Cardiac muscle cell (in vitro differentiated cells and primary cell): ENCODE data around the gene ORAI3. TPM values are rescaled to one million over a fixed set of nuclear protein-coding genes. Genes with fewer than 3 reads are reported as not detected.
"Not testable (repeated sequence)": the region's sequence is repeated elsewhere in the genome, so short reads cannot be mapped to it uniquely, and the experiment has no call there.

Source experiments
- DNase-seq, 2 donors: peaks; one replicate each; pipeline versions ENCODE4 v3.0.0 to v3.0.0-alpha.2; 2010 to 2017; ENCODE audit warnings: low read depth in 1 of 2, low spot score in 1 of 2
- H3K27ac ChIP-seq: fragments of 200-600 bp; sonication (generic); 2 replicates; pipeline ENCODE4 v1.5.1; 2016
- H3K27me3 ChIP-seq: fragments of 200-600 bp; sonication (generic); 2 replicates; pipeline ENCODE4 v1.6.0; 2016; ENCODE audit warnings: control low read depth
- H3K36me3 ChIP-seq: fragments of 200-600 bp; sonication (generic); 2 replicates; pipeline ENCODE4 v1.5.1; 2016; ENCODE audit warnings: control low read depth
- H3K4me1 ChIP-seq: fragments of 200-600 bp; sonication (generic); 2 replicates; pipeline ENCODE4 v1.8.1; 2017; ENCODE audit warnings: low read depth, mild to moderate bottlenecking, mixed run types
- H3K4me3 ChIP-seq: fragments of 200-600 bp; sonication (generic); 2 replicates; pipeline ENCODE4 v1.5.1; 2016; ENCODE audit warnings: mild to moderate bottlenecking
- H3K9me3 ChIP-seq: fragments of 200-600 bp; sonication (generic); 2 replicates; pipeline ENCODE4 v1.5.1; 2017; ENCODE audit warnings: low read depth, mild to moderate bottlenecking, control low read depth
- CTCF ChIP-seq: IDR thresholded peaks from 2 replicates; pipeline ENCODE4 v1.5.1; 2012; ENCODE audit warnings: low read depth, mild to moderate bottlenecking, low read length
- polyA plus RNA-seq: library from polyadenylated mRNA; unstranded; fragments of >200 nt; fragmentation: Nextera tagmentation; extraction: Ambion mirVana; gene quantifications from 2 replicates; pipeline ENCODE4 v1.2.1, GENCODE V29; 2016
- total RNA-seq: library from RNA; depleted of rRNA; stranded (reverse); fragments of >200 nt; gene quantifications from 2 replicates; pipeline ENCODE4 v1.2.3, GENCODE V29; 2016

Gene ORAI3
- total and polyA plus RNA-seq, 2 experiments from 2014 or later, result 88.5 to 101 TPM

DNA sequence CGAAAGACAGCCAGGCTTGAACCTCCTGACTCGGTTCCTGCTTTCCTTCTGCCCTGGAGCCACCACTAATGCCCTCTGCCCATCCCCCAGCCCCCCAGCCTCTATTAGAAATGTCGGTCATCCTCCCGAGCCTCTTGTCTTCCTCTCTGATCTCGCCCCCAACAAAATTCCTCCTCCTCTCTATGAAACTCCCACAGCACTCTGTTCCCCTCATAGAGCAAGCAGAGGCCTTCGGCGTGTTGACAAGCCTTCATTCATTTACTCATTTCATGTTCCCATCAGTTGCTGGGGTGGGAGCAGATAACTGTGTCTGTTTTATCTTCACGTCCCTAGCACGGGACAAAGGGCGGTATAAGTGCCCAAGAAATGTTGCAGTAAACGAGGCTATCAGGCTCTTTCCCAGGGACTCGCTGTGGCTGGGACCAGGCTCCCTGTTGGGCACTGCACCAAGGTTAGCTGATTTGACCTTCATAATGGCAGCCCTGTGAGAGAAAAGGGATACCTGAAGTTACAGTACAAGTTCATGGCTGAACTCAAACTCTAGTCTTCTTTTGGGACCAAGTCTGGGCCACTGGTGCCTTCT lies 17.7 kb upstream of the ORAI3 start:
- DNase-seq, result peak in 1 of 2 donors; percentile 37
- Histone ChIP-seq H3K4me3 (no peak overlapping the region), H3K4me1 (peaks cover 18% of the 10 kb centered on the region), H3K9me3 (no peaks in the 10 kb centered on the region), H3K36me3 (peaks cover 15% of the 10 kb centered on the region), H3K27me3 (no peaks in the 10 kb centered on the region), H3K27ac (peak overlapping the region; percentile 88)
- no peak for TF ChIP-seq CTCF

GRCh38 chr16:30934827-30935557 lies 13.9 kb upstream of the ORAI3 start:
- Histone ChIP-seq H3K36me3 (peaks cover 14% of the 10 kb centered on the region), H3K27me3 (no peaks in the 10 kb centered on the region), H3K27ac (peak overlapping the region; percentile 43), H3K4me3 (no peak overlapping the region), H3K4me1 (peaks cover 14% of the 10 kb centered on the region), H3K9me3 (no peaks in the 10 kb centered on the region)
- TF ChIP-seq CTCF, result peak; percentile 66
- peak; percentile 53 to 58 for DNase-seq

GRCh38 chr16:30937692-30938091 lies 11.2 kb upstream of the ORAI3 start:
- Histone ChIP-seq H3K4me3 (no peak overlapping the region), H3K9me3 (no peaks in the 10 kb centered on the region), H3K27ac (no peak overlapping the region), H3K36me3 (peaks cover 7% of the 10 kb centered on the region), H3K4me1 (no peaks in the 10 kb centered on the region), H3K27me3 (no peaks in the 10 kb centered on the region)
- no peak for DNase-seq
- no peak for TF ChIP-seq CTCF

- not testable (repeated sequence) for H3K4me3 ChIP-seq, H3K27me3 ChIP-seq, H3K27ac ChIP-seq, H3K9me3 ChIP-seq, DNase-seq, H3K4me1 ChIP-seq
- peaks cover 15% of the 10 kb centered on the region for H3K36me3 ChIP-seq
Measured at GRCh38 chr16:30939571-30939970, 9.3 kb upstream of the ORAI3 start.

DNA sequence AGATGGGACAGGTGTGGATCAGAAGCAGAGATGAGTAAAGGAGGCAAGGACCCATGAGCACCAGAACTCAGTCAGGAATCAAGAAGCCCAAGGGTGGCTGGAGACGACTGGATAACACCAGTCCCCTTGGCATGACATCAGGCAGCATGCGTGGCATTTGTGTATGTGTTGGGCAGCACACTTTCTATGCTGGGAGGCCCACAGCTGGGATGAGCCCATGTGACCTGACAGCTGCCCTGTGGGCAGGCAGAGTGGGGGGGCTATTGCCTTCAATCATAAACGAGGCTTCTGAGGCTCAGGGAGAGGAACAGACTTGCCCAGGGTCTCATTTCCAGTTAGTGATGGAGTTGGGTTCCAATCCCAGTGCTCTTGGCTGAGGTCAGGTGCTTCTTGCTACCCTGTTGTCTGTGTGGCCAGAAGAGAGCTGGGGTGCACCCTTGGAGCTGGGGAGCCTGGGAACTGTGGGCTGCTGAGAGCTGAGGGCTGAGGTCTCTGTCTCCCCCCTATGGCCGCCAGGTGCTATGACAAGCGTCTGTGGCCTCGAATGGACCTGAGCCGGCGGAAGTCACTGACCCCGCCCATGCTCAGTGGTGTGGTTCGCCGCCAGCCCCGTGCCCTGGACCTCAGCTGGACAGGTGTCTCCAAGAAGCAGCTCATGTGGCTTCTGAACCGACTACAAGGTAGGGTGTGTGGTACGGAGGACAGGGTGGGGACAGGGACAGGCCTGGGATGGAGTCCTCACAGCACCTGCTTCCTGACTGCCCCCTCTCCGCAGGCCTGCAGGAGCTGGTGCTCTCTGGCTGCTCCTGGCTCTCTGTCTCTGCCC lies 7.1 kb upstream of the ORAI3 start:
- Histone ChIP-seq H3K4me1 (no peaks in the 10 kb centered on the region), H3K9me3 (no peaks in the 10 kb centered on the region), H3K36me3 (peaks cover 19% of the 10 kb centered on the region), H3K4me3 (no peak overlapping the region), H3K27ac (peak overlapping the region; percentile 12), H3K27me3 (no peaks in the 10 kb centered on the region)
- peak; percentile 71 to 77 for DNase-seq
- peak; percentile 95 for TF ChIP-seq CTCF
